Measurements from ENCODE around the gene JAKMIP1.

The JAKMIP1 gene

GRCh38 chr4:6065934-6066590 is 134.3 kb downstream of the JAKMIP1 start:
- H3K4me3 ChIP-seq (ENCODE audit: insufficient read length, low read depth), result no peak overlapping the region
- H3K27me3 ChIP-seq (ENCODE audit: insufficient read depth, insufficient read length), result no peaks in the 10 kb centered on the region
- no peak for DNase-seq (ENCODE audit: low read depth, low spot score)
- H3K4me1 ChIP-seq (ENCODE audit: insufficient read depth, insufficient read length), result peaks cover 2% of the 10 kb centered on the region
- H3K36me3 ChIP-seq (ENCODE audit: insufficient read depth, insufficient read length, low read length), result no peaks in the 10 kb centered on the region
- H3K9ac ChIP-seq (ENCODE audit: insufficient read length, low read depth), result no peak overlapping the region
- H3K9me3 ChIP-seq (ENCODE audit: insufficient read depth, low read length), result peaks cover 8% of the 10 kb centered on the region; the same call in 1 of the 2 replicates
- TF ChIP-seq SUZ12 (IDR thresholded peaks at IDR 0.05; ENCODE audit: extremely low read depth, insufficient read depth, insufficient read length) (no peak), ZNF274 (IDR thresholded peaks at IDR 0.05; ENCODE audit: low read depth, low read length) (no peak), YY1 (IDR thresholded peaks at IDR 0.05; ENCODE audit: insufficient read depth, insufficient read length) (no peak)

- Histone ChIP-seq H3K4me3 (ENCODE audit: insufficient read length, low read depth) (no peak overlapping the region), H3K9ac (ENCODE audit: insufficient read length, low read depth) (no peak overlapping the region), H3K27me3 (ENCODE audit: insufficient read depth, insufficient read length) (no peaks in the 10 kb centered on the region), H3K4me1 (ENCODE audit: insufficient read depth, insufficient read length) (no peaks in the 10 kb centered on the region), H3K9me3 (ENCODE audit: insufficient read depth, low read length) (peaks cover 17% of the 10 kb centered on the region), H3K36me3 (ENCODE audit: insufficient read depth, insufficient read length, low read length) (no peaks in the 10 kb centered on the region)
- TF ChIP-seq ZNF274 (IDR thresholded peaks at IDR 0.05; ENCODE audit: low read depth, low read length) (no peak), SUZ12 (IDR thresholded peaks at IDR 0.05; ENCODE audit: extremely low read depth, insufficient read depth, insufficient read length) (no peak), YY1 (IDR thresholded peaks at IDR 0.05; ENCODE audit: insufficient read depth, insufficient read length) (no peak)
- DNase-seq (ENCODE audit: low read depth, low spot score), result no peak
Measured at GRCh38 chr4:6065166-6065565, 135.2 kb downstream of the JAKMIP1 start.

- Histone ChIP-seq H3K9ac (ENCODE audit: insufficient read length, low read depth) (no peak overlapping the region), H3K36me3 (ENCODE audit: insufficient read depth, insufficient read length, low read length) (no peaks in the 10 kb centered on the region), H3K27me3 (ENCODE audit: insufficient read depth, insufficient read length) (no peaks in the 10 kb centered on the region), H3K4me1 (ENCODE audit: insufficient read depth, insufficient read length) (no peaks in the 10 kb centered on the region), H3K9me3 (ENCODE audit: insufficient read depth, low read length) (peaks cover 25% of the 10 kb centered on the region), H3K4me3 (ENCODE audit: insufficient read length, low read depth) (no peak overlapping the region)
- no peak for DNase-seq (ENCODE audit: low read depth, low spot score)
- TF ChIP-seq SUZ12 (IDR thresholded peaks at IDR 0.05; ENCODE audit: extremely low read depth, insufficient read depth, insufficient read length) (no peak), ZNF274 (IDR thresholded peaks at IDR 0.05; ENCODE audit: low read depth, low read length) (no peak), YY1 (IDR thresholded peaks at IDR 0.05; ENCODE audit: insufficient read depth, insufficient read length) (no peak)
Measured at GRCh38 chr4:6064383-6064782, 136.0 kb downstream of the JAKMIP1 start.

GRCh38 chr4:6063684-6064083 is 136.7 kb downstream of the JAKMIP1 start:
- Histone ChIP-seq H3K4me3 (ENCODE audit: insufficient read length, low read depth) (no peak overlapping the region), H3K27me3 (ENCODE audit: insufficient read depth, insufficient read length) (no peaks in the 10 kb centered on the region), H3K9ac (ENCODE audit: insufficient read length, low read depth) (no peak overlapping the region), H3K9me3 (ENCODE audit: insufficient read depth, low read length) (peaks cover 32% of the 10 kb centered on the region), H3K36me3 (ENCODE audit: insufficient read depth, insufficient read length, low read length) (no peaks in the 10 kb centered on the region), H3K4me1 (ENCODE audit: insufficient read depth, insufficient read length) (no peaks in the 10 kb centered on the region)
- TF ChIP-seq SUZ12 (IDR thresholded peaks at IDR 0.05; ENCODE audit: extremely low read depth, insufficient read depth, insufficient read length) (no peak), YY1 (IDR thresholded peaks at IDR 0.05; ENCODE audit: insufficient read depth, insufficient read length) (no peak), ZNF274 (IDR thresholded peaks at IDR 0.05; ENCODE audit: low read depth, low read length) (no peak)
- no peak for DNase-seq (ENCODE audit: low read depth, low spot score)

- Histone ChIP-seq H3K4me1 (ENCODE audit: insufficient read depth, insufficient read length) (no peaks in the 10 kb centered on the region), H3K36me3 (ENCODE audit: insufficient read depth, insufficient read length, low read length) (no peaks in the 10 kb centered on the region), H3K27me3 (ENCODE audit: insufficient read depth, insufficient read length) (no peaks in the 10 kb centered on the region), H3K9me3 (ENCODE audit: insufficient read depth, low read length) (peaks cover 47% of the 10 kb centered on the region), H3K9ac (ENCODE audit: insufficient read length, low read depth) (no peak overlapping the region), H3K4me3 (ENCODE audit: insufficient read length, low read depth) (no peak overlapping the region)
- DNase-seq (ENCODE audit: low read depth, low spot score), result no peak
- TF ChIP-seq SUZ12 (IDR thresholded peaks at IDR 0.05; ENCODE audit: extremely low read depth, insufficient read depth, insufficient read length) (no peak), ZNF274 (IDR thresholded peaks at IDR 0.05; ENCODE audit: low read depth, low read length) (no peak), YY1 (IDR thresholded peaks at IDR 0.05; ENCODE audit: insufficient read depth, insufficient read length) (no peak)
Measured at GRCh38 chr4:6062133-6062532, 138.2 kb downstream of the JAKMIP1 start.

GRCh38 chr4:6059375-6059805 is 141.0 kb downstream of the JAKMIP1 start:
- Histone ChIP-seq H3K4me1 (ENCODE audit: insufficient read depth, insufficient read length) (no peaks in the 10 kb centered on the region), H3K27me3 (ENCODE audit: insufficient read depth, insufficient read length) (no peaks in the 10 kb centered on the region), H3K9ac (ENCODE audit: insufficient read length, low read depth) (no peak overlapping the region), H3K36me3 (ENCODE audit: insufficient read depth, insufficient read length, low read length) (no peaks in the 10 kb centered on the region), H3K9me3 (ENCODE audit: insufficient read depth, low read length) (peaks cover 57% of the 10 kb centered on the region), H3K4me3 (ENCODE audit: insufficient read length, low read depth) (no peak overlapping the region)
- no peak for DNase-seq (ENCODE audit: low read depth, low spot score)
- no peak for TF ChIP-seq ZNF274 (IDR thresholded peaks at IDR 0.05; ENCODE audit: low read depth, low read length)

- no peak overlapping the region for H3K4me3 ChIP-seq (ENCODE audit: insufficient read length, low read depth)
- DNase-seq (ENCODE audit: low read depth, low spot score), result no peak
- H3K4me1 ChIP-seq (ENCODE audit: insufficient read depth, insufficient read length), result no peaks in the 10 kb centered on the region
- TF ChIP-seq ZNF274 (IDR thresholded peaks at IDR 0.05; ENCODE audit: low read depth, low read length), result no peak
- TF ChIP-seq YY1 (IDR thresholded peaks at IDR 0.05; ENCODE audit: insufficient read depth, insufficient read length), result no peak
- TF ChIP-seq SUZ12 (IDR thresholded peaks at IDR 0.05; ENCODE audit: extremely low read depth, insufficient read depth, insufficient read length), result no peak
- no peaks in the 10 kb centered on the region for H3K36me3 ChIP-seq (ENCODE audit: insufficient read depth, insufficient read length, low read length)
- H3K27me3 ChIP-seq (ENCODE audit: insufficient read depth, insufficient read length), result no peaks in the 10 kb centered on the region
- H3K9ac ChIP-seq (ENCODE audit: insufficient read length, low read depth), result no peak overlapping the region
- H3K9me3 ChIP-seq (ENCODE audit: insufficient read depth, low read length), result peaks cover 57% of the 10 kb centered on the region
Measured at GRCh38 chr4:6058531-6059374, 141.6 kb downstream of the JAKMIP1 start.

Data from NT2/D1 (cell line).